Activated B cell treated with CpG ODN at 0.5 μM for 24 hours (primary cell): Measurements from ENCODE around the gene RABIF. TPM values are rescaled to one million over a fixed set of nuclear protein-coding genes. Genes with fewer than 3 reads are reported as not detected.
"Not testable (repeated sequence)": the region's sequence is repeated elsewhere in the genome, so short reads cannot be mapped to it uniquely, and the experiment has no call there.

ENCODE experiments used
- ATAC-seq: fragments of 200-7000 bp; cut with Tn5 transposase; one replicate; pipeline ENCODE4 v1.10.0; 2021; ENCODE audit warnings: low read depth, mild to moderate bottlenecking, moderate library complexity
- CTCF ChIA-PET: fragments of 350-600 bp; sonication (Branson Sonifier 250); formaldehyde crosslinking; loops from one replicate; lab custom pipeline; 2021; ENCODE audit warnings: antibody characterized with exemption; lab: Charles Lee
- POLR2A ChIA-PET: fragments of 350-600 bp; sonication (Branson Sonifier 250); formaldehyde crosslinking; loops from one replicate; lab custom pipeline; 2021; ENCODE audit warnings: antibody characterized with exemption; lab: Charles Lee
- DNase-seq: peaks from one replicate; pipeline ENCODE4 v3.0.0; 2022
- H3K27ac Mint-ChIP-seq: one replicate; pipeline ENCODE4 v1.8.0; 2020; ENCODE audit warnings: mixed read lengths
- H3K27me3 Mint-ChIP-seq: one replicate; pipeline ENCODE4 v1.8.0; 2021; ENCODE audit warnings: mixed read lengths
- H3K36me3 Mint-ChIP-seq: one replicate; pipeline ENCODE4 v1.8.0; 2021; ENCODE audit warnings: low read depth, mixed read lengths
- H3K4me1 Mint-ChIP-seq: one replicate; pipeline ENCODE4 v1.8.0; 2021; ENCODE audit warnings: mixed read lengths
- H3K4me3 Mint-ChIP-seq: one replicate; pipeline ENCODE4 v1.8.0; 2020; ENCODE audit warnings: mild to moderate bottlenecking, mixed read lengths
- H3K9me3 Mint-ChIP-seq: one replicate; pipeline ENCODE4 v1.8.0; 2020; ENCODE audit warnings: mixed read lengths
- intact Hi-C: fragments of 100-400 bp; cut with micrococcal nuclease; formaldehyde crosslinking; loops from one replicate; pipeline ENCODE4 v1.15.1; 2024
- total RNA-seq: library from RNA; stranded (reverse); gene quantifications from 2 replicates; pipeline ENCODE4 v1.2.3, GENCODE V29; 2022
- TF ChIP-seq, protein P1 (sequence below): fragments of 200-600 bp; IDR thresholded peaks from one replicate; pipeline ENCODE4 v1.8.0; 2022; ENCODE audit warnings: antibody characterized with exemption, mild to moderate bottlenecking

The RABIF gene
- total RNA-seq = 10.7 and 13.2 TPM in 2 replicates

GRCh38 chr1:202888531-202889360, at the start of gene RABIF:
RABIF (minus strand) TSS chr1:202889149; CDS start chr1:202889098, 51 bp downstream.
- Mint-ChIP-seq H3K4me1 (peaks cover 16% of the 10 kb centered on the region), H3K27me3 (no peaks in the 10 kb centered on the region), H3K36me3 (peaks cover 36% of the 10 kb centered on the region), H3K9me3 (no peaks in the 10 kb centered on the region), H3K27ac (peak within 1 kb of the TSS; percentile 98), H3K4me3 (peak within 1 kb of the TSS; percentile 96)
- ATAC-seq (peak; percentile 92), DNase-seq (peak; percentile 94)
- ChIA-PET POLR2A (interaction anchor here (1.0 to 1.6 kb wide), 8 partner anchors 9 to 118 kb away, joined by 3 to 14 read pairs (median 7); partner anchors contain the start of genes CYB5R1, KDM5B, PCAT6 and TMEM183A), CTCF (interaction anchor here (0.6 to 1.2 kb wide), 2 partner anchors 80 to 110 kb away, joined by 3 to 4 read pairs; no protein-coding TSS in a partner anchor)
- TF ChIP-seq, protein P1, sequence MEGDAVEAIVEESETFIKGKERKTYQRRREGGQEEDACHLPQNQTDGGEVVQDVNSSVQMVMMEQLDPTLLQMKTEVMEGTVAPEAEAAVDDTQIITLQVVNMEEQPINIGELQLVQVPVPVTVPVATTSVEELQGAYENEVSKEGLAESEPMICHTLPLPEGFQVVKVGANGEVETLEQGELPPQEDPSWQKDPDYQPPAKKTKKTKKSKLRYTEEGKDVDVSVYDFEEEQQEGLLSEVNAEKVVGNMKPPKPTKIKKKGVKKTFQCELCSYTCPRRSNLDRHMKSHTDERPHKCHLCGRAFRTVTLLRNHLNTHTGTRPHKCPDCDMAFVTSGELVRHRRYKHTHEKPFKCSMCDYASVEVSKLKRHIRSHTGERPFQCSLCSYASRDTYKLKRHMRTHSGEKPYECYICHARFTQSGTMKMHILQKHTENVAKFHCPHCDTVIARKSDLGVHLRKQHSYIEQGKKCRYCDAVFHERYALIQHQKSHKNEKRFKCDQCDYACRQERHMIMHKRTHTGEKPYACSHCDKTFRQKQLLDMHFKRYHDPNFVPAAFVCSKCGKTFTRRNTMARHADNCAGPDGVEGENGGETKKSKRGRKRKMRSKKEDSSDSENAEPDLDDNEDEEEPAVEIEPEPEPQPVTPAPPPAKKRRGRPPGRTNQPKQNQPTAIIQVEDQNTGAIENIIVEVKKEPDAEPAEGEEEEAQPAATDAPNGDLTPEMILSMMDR = no peak
- intact Hi-C loops = loop anchor here (1.0 to 2.0 kb wide), 6 partner anchors 38 to 540 kb away; partner anchors contain the start of genes ADIPOR1, CYB5R1, PCAT6 and PPP1R12B

- CTCF ChIA-PET = no interaction called here
- H3K4me1 Mint-ChIP-seq = peaks cover 10% of the 10 kb centered on the region
- H3K27me3 Mint-ChIP-seq = no peaks in the 10 kb centered on the region
- DNase-seq = no peak
- no peaks in the 10 kb centered on the region for H3K9me3 Mint-ChIP-seq
- H3K36me3 Mint-ChIP-seq = peaks cover 37% of the 10 kb centered on the region
- POLR2A ChIA-PET = no interaction called here
- TF ChIP-seq, protein P1 = no peak
- intact Hi-C loops = no loop called here
- no peak overlapping the region for H3K27ac Mint-ChIP-seq
- no peak overlapping the region for H3K4me3 Mint-ChIP-seq
- no peak for ATAC-seq
Observed at GRCh38 chr1:202938287-202938925, 49.5 kb upstream of the RABIF start.

GRCh38 chr1:202936409-202936808, 47.5 kb upstream of the RABIF start:
- H3K27me3 Mint-ChIP-seq, H3K9me3 Mint-ChIP-seq, intact Hi-C loops, H3K4me3 Mint-ChIP-seq, H3K27ac Mint-ChIP-seq, CTCF ChIA-PET, ATAC-seq, POLR2A ChIA-PET, DNase-seq: not testable (repeated sequence)
- Mint-ChIP-seq H3K36me3 (peaks cover 18% of the 10 kb centered on the region), H3K4me1 (peaks cover 12% of the 10 kb centered on the region)

GRCh38 chr1:202935844-202936243, 46.9 kb upstream of the RABIF start:
- POLR2A ChIA-PET = no interaction called here
- Mint-ChIP-seq H3K27me3 (no peaks in the 10 kb centered on the region), H3K9me3 (peaks cover 4% of the 10 kb centered on the region), H3K36me3 (peaks cover 12% of the 10 kb centered on the region), H3K27ac (no peak overlapping the region), H3K4me1 (peaks cover 12% of the 10 kb centered on the region), H3K4me3 (no peak overlapping the region)
- TF ChIP-seq, protein P1 = no peak
- peak; percentile 18 for ATAC-seq
- intact Hi-C loops = no loop called here
- DNase-seq = no peak
- CTCF ChIA-PET = no interaction called here

GRCh38 chr1:202934755-202935154, 45.8 kb upstream of the RABIF start:
- Mint-ChIP-seq H3K27ac (no peak overlapping the region), H3K36me3 (peaks cover 4% of the 10 kb centered on the region), H3K9me3 (peaks cover 4% of the 10 kb centered on the region), H3K4me3 (no peak overlapping the region), H3K27me3 (no peaks in the 10 kb centered on the region), H3K4me1 (peaks cover 12% of the 10 kb centered on the region)
- no peak for DNase-seq
- CTCF ChIA-PET = no interaction called here
- POLR2A ChIA-PET = no interaction called here
- TF ChIP-seq, protein P1 = no peak
- intact Hi-C loops = no loop called here
- ATAC-seq = no peak
